ENCODE data around the gene CDK19. TPM values are rescaled to one million over a fixed set of nuclear protein-coding genes. Genes with fewer than 3 reads are reported as not detected.

The CDK19 gene
- polyA plus RNA-seq, 1 donor (not counting 4 experiments of a cell fraction or from before 2014, with no cell fraction given): 6.4 TPM

GRCh38 chr6:110590821-110591351 lies 224.4 kb downstream of the CDK19 start:
- Histone ChIP-seq H4K20me1 (ENCODE audit: control insufficient read depth, extremely low read depth, insufficient read depth, low read length) (no peaks in the 10 kb centered on the region), H3K4me1 (ENCODE audit: control insufficient read depth, extremely low read depth, insufficient read depth, low read length) (no peaks in the 10 kb centered on the region), H3K27me3 (ENCODE audit: control insufficient read depth, extremely low read depth, insufficient read depth, low read length) (no peaks in the 10 kb centered on the region), H3K79me2 (ENCODE audit: control insufficient read depth, insufficient read depth, low read length) (no peaks in the 10 kb centered on the region), H3K4me3 (ENCODE audit: control insufficient read depth in 2 of 3, extremely low read depth in 1 of 3, insufficient read depth in 2 of 3, low read depth in 1 of 3, low read length in 3 of 3) (no peak overlapping the region), H3K4me2 (ENCODE audit: control insufficient read depth, extremely low read depth, insufficient read depth, low read depth, low read length) (no peak overlapping the region), H3K9me3 (ENCODE audit: control insufficient read depth, low read depth, low read length) (no peaks in the 10 kb centered on the region), H3K9me1 (ENCODE audit: control insufficient read depth, extremely low read depth, insufficient read depth, low read length) (no peaks in the 10 kb centered on the region), H2AFZ (ENCODE audit: control insufficient read depth, low read length) (no peak overlapping the region), H3K27ac (ENCODE audit: control insufficient read depth, insufficient read depth, low read length) (no peak overlapping the region), H3K9ac (ENCODE audit: control insufficient read depth, extremely low read depth, insufficient read depth, low read length) (no peak overlapping the region), H3K36me3 (ENCODE audit: control insufficient read depth in 2 of 2, extremely low read depth in 1 of 2, insufficient read depth in 2 of 2, low read length in 2 of 2) (no peaks in the 10 kb centered on the region)
- dilution Hi-C loops (cut with MboI; ENCODE audit: extremely low pct_ligation_motif_present, low sequenced_read_pairs): no loop called here
- TF ChIP-seq EZH2 (IDR thresholded peaks at IDR 0.05; ENCODE audit: low read length) (no peak), CTCF (optimal IDR thresholded peaks at IDR 0.05 in 1 of 3, IDR thresholded peaks at IDR 0.05 in 1 of 3, conservative IDR thresholded peaks at IDR 0.05 in 1 of 3; ENCODE audit: extremely low read depth in 1 of 3, insufficient read depth in 2 of 3, low read length in 3 of 3) (no peak)
- DNase-seq (ENCODE audit: low read depth, low spot score): no peak
- FAIRE-seq: no peak

DNA sequence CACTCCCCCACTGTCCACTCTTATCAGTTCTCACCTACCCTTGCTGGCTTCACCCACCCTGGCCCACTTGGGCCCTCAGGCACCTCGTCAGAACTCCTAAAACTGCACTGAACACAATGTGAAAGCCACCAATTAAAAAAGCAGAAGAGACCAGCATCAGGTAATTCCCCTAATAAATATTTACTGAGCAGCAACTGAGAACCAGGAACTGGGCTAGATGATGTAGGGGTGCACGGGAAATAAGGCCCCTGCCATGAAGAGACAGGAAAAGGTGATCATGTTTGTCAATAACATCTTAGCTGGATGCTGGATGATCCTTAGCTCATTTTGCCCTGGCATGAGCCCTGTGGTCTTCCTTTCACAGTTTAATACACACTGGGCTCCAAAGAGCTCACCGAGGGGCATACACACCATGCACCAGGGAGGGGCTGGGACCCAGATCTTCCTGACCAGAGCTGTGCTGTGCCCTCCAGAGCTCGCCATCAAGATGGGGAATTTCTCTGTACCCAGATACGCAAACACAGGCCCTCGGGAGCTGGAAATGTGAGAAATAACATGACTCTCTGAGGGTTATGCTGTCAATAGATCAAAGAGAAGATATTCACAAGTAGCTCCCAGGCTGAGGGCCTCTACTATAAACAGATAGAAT lies 225.3 kb downstream of the CDK19 start:
- no peak for DNase-seq (ENCODE audit: low read depth, low spot score)
- Histone ChIP-seq H3K36me3 (ENCODE audit: control insufficient read depth in 2 of 2, extremely low read depth in 1 of 2, insufficient read depth in 2 of 2, low read length in 2 of 2) (no peaks in the 10 kb centered on the region), H4K20me1 (ENCODE audit: control insufficient read depth, extremely low read depth, insufficient read depth, low read length) (no peaks in the 10 kb centered on the region), H3K4me2 (ENCODE audit: control insufficient read depth, extremely low read depth, insufficient read depth, low read depth, low read length) (no peak overlapping the region), H3K79me2 (ENCODE audit: control insufficient read depth, insufficient read depth, low read length) (no peaks in the 10 kb centered on the region), H3K9ac (ENCODE audit: control insufficient read depth, extremely low read depth, insufficient read depth, low read length) (no peak overlapping the region), H2AFZ (ENCODE audit: control insufficient read depth, low read length) (no peak overlapping the region), H3K27ac (ENCODE audit: control insufficient read depth, insufficient read depth, low read length) (no peak overlapping the region), H3K27me3 (ENCODE audit: control insufficient read depth, extremely low read depth, insufficient read depth, low read length) (no peaks in the 10 kb centered on the region), H3K9me3 (ENCODE audit: control insufficient read depth, low read depth, low read length) (no peaks in the 10 kb centered on the region), H3K9me1 (ENCODE audit: control insufficient read depth, extremely low read depth, insufficient read depth, low read length) (no peaks in the 10 kb centered on the region), H3K4me1 (ENCODE audit: control insufficient read depth, extremely low read depth, insufficient read depth, low read length) (no peaks in the 10 kb centered on the region), H3K4me3 (ENCODE audit: control insufficient read depth in 2 of 3, extremely low read depth in 1 of 3, insufficient read depth in 2 of 3, low read depth in 1 of 3, low read length in 3 of 3) (no peak overlapping the region)
- dilution Hi-C loops (cut with MboI; ENCODE audit: extremely low pct_ligation_motif_present, low sequenced_read_pairs): no loop called here
- FAIRE-seq: no peak
- TF ChIP-seq EZH2 (IDR thresholded peaks at IDR 0.05; ENCODE audit: low read length) (no peak), CTCF (optimal IDR thresholded peaks at IDR 0.05 in 1 of 3, IDR thresholded peaks at IDR 0.05 in 1 of 3, conservative IDR thresholded peaks at IDR 0.05 in 1 of 3; ENCODE audit: extremely low read depth in 1 of 3, insufficient read depth in 2 of 3, low read length in 3 of 3) (no peak)
